NCI-H187 (cell line): Measurements from ENCODE around the gene SORCS2.

Experiments
- DNase-seq, 2 experiments: peaks; one replicate each; lab custom pipeline; 2025; lab: John Stamatoyannopoulos, UW

The SORCS2 gene

DNA sequence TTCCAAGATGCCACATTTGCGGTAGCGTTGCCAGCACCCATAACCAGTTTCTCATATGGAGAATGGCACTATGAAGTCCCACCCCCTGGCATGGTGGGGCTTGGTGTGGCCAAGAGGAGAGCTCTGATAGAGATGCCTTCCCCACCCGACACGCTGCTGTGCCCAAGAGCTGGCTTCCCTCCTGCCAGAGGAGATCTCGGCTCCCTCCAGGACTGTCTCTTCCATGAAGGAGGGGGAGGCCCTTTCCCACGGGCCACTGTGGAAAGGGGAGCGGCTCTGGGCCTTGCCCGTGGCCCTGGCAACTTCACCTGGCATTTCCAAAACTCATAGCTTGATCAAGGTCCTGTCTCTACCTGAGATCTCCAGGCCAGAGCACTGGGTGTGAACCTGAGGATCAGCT is 459.7 kb downstream of the SORCS2 start:
- DNase-seq: no peak

DNA sequence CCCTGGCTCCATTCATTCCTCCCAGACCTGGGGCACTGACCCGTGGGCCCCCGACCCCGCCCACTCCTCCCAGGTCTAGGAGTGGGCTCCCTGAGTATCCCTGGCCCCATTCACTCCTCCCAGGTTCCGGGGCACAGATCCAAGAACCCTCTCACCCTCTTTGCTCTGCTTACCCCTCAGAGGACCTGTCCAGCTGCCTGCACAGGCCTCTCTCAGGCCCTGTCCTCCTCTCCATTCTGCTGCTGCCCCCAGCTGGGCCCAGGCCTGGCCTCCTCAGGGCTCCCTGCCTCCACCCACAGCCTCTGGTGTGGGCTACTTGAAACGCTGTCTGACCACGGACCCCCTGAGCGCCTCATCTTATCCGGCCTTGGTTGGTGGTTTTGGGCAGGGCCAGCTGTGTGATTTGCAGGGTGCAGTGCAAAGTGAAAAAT is 460.1 kb downstream of the SORCS2 start:
- DNase-seq: no peak

DNA sequence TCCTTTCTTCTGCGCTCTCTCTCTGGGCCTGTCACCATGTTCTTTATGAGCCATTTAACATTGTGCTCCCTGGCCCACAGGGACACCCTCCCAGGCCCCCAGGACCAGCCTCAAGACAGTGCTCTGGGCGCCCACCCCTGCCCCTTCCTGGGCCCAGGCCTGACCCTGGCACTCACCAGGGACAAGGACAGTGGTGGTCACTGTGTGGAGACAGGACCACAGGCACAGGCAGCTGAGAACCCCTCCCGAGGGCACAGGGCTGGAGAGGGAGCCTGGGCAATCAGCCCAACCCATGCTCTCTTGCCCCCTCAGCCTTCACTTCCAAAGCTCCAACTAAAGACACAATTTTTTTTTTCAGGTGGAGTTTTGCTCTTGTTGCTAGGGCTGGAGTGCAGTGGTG is 460.6 kb downstream of the SORCS2 start:
- no peak for DNase-seq

DNA sequence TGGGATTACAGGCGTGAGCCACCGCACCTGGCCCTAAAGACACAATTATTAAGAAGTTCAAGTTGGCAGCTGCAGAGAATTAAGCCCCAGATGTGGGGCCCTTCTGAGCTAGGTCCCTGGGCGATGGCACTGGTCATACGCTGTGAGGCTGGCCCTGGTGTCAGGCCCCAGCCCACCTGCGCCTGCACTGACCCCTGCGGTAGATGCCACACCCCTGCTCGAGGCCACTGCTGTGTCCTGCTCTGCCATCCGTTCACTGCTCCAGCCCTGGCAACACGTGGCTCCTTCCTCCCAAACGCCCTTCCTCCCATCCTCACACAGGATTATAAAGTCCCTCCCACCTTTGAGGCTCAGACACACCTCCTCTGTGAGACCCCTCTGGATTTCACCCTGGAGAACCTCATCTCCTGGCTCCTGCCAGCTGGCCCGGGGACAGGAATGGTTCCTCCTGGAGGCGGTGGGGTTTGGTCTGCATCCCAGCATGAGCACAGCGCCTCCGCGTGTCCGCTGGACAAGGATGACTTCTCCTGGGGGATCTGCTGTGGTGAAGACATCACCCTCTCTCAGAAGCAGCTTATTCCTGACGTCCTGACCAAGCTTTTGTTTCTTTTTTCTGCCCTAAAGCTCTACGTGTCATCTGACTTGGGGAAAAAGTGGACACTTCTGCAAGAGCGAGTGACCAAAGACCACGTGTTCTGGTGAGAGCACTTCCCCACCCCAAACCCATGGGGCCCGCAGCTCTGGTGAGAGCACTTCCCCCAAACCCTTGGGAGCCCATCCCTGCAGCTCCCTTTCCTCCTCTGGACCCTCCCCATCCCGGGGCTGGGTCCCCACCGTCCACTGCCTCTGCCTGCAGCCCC is 461.4 kb downstream of the SORCS2 start:
- DNase-seq: no peak

DNA sequence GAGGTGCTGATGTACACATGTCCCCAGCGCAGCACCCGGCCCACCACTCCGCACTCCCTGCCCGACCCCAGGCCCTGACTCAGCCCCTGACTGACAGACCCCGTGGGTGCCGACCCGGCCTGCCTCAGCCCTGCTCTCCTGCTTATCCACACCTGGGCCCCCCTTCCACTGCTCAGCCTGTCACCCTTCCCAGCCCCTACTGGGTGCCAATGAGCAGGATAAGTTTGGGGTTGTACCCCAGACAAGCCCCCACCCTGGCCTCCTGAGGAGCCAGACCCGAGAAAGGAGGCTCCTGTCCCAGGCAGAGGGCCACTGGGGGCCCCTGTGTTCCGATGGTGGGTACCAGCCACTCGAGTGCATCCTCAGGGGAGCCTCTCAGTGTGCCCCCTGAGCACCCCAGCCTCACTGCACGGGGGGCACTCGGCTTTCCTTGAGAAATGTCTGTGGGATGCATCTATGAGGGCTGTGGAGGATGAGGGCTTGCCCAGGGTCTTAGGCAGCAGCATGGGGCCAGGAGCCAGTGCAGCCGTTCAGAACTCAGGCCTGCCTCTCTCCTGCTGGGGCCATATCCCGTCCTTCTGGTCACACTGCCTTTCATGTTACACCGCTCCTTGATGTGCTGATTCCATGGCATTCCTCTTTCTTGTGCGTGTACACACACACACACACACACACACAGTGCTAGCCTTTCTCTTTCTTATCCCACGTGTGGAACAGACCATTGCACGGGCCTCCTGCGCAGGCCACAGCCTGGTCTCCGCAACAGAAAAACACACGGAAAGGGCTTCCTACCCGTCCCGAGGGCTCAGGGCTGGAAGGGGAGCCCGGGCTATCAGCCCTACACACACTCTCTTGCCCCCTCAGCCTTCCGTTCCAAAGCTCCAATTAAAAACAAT is 462.5 kb downstream of the SORCS2 start:
- DNase-seq: no peak

DNA sequence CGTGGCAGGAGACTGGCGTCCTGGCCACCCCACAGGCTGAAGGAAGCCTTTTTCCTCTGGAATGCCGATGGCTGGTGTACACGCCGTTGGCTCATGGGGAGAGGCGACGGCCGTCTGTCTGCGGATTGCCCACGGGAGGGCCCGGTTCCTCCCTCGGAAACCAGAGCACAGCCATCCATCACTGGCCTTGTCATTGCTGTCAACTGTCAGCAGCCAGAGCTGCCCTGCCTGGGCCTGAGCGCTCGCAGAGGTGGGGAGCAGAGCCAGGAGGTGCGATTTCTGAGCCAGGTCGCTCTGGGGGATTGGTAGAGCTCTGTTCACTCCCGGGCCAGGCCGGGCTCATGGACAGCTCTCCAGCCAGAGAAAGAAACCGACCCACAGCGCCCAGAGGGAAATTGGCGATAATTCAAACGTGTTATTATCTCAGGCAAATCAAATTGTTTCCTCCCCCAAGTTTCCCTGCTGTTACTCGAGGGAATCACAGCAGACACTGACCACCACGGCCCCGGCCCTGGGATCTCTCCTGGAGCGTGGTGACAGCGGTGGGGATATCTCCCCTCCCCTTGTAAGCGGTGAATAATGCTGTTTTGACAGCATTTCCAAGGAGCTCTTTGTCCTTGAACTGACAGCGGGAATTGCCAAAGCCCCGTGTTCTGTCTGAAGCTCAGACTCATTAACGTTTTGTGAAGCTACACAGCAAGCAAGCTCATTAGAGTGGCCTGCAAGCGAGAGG is 463.3 kb downstream of the SORCS2 start:
- DNase-seq: no peak

DNA sequence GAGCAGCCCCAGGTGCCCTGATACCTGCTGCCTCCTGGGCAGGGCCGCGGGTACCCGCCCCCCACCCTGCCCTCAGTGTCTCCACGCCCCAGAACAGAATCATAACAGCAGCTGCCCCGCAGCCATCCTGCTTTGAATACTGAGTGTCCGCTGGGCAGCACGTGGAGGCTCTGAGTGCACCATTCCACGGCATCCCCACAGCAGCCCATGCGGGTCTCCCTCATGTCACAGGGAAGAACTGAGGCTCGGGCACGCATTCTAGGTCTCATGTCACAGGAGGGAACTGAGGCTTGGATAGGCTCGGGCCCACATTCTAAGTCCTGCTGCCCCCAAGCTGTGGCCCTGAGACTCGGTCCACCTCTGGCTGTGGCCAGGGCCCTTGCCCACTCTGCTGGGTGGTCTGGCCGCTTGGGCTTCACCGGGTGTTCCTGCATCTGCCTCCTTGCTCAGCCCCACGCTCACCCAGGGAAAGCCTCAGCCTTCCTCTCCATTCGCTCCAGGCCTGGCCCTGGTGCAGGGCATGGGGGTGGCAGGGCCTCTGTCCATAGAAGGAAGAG is 464.0 kb downstream of the SORCS2 start:
- DNase-seq: no peak

DNA sequence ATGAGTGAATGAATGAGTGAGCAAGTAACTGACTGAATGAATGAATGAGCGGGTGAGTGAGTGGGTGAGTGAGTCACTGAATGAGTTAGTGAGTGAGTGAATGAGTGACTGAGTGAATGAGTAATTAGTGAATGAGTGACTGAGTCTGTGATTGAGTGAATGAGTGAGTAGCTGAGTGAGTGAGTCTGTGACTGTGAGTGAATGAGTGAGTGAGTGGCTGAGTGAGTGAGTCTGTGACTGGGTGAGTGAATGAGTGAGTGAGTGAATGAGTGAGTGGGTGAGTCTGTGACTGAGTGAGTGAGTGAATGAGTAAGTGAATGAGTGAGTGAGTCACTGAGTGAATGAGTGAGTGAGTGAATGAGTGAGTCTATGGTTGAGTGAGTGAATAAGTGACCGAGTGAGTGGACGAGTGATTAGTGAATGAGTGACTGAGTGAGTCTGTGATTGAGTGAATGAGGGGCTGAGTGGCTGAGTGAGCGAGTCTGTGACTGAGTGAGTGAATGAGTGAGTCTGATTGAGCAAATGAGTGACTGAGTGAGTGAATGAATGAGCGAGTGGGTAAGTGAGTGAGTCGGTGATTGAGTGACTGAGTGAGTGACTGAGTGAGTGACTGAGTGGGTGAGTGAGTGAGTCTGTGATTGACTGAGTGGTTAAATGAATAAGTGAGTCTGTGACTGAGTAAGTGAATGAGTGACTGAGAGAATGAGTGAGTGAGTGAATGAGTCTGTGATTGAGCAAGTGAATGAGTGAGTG is 465.4 kb downstream of the SORCS2 start:
- no peak for DNase-seq

DNA sequence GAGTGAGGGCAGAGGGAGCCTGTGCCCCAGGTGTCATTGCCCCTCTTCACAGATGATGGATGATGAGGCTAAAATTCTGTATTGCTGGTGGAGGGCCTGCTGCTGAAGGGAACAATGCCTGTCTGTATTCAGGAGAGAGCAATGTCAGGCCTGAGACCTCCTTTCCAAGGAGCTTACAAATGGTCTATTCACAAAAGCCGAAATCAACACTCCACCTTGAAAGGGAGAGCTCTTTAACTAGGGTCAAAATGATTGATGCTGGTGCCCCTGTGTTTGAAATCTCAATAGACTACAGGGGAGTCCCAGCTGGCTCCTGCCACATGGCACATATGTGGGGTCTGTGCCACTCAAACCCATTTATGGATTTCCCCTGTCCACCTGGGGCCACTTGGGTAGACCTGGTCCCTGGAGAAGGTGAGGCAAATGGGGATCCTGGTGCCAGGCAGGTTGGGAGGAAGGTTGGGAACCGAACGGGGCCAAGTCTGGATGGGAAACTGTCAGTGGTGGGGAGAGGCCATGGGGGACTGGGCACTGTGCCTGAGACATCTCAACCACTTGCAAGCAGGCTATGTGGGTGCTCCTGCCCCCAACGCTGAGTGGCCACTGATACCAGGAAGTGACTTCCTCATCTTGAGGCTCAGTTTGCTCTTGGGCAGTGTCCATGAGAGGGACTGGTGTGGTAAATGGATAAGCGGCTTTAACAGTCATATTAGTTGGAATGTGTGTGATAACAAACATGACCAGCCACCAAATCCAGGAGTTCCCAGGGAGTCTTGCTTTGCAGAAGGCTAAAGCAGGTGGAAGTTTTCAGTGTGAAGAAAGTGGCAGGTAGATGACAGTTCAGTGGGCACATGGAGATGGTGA is 466.2 kb downstream of the SORCS2 start:
- DNase-seq: no peak

DNA sequence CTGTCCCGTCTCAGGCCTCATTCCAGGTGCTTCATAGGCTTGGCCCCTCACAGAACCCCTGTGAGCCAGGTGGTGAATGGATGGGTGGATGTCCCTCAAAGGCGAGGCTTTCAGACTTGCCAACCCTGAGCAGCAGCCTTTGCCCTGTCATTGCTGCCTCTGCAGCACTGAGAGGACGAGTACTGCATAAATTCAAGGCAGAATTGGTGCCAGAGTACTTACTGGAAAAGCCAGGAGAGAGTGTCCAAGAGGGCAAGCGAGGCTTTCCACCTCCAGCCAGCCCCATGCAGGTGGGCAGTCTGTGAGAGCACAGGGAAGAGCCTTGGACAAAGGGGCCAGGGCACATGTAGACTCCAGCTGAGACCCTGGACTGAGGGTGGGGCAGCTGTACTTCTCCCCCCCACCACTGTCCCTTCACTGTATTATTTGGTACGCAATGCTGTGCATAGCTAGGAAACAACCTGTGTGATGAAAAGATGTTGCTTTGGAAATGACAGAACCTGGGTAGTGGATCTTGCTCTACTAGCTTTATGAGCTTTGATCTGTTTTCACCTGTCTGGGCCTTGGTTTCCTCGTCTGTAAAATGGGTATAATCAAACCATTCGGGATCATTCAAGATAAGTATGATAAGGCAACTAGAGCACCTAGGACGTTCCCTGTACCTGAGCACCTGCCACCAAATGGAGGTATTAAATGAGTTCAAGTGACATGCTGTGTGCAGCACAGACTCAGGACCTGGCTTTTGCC is 467.3 kb downstream of the SORCS2 start:
- no peak for DNase-seq

DNA sequence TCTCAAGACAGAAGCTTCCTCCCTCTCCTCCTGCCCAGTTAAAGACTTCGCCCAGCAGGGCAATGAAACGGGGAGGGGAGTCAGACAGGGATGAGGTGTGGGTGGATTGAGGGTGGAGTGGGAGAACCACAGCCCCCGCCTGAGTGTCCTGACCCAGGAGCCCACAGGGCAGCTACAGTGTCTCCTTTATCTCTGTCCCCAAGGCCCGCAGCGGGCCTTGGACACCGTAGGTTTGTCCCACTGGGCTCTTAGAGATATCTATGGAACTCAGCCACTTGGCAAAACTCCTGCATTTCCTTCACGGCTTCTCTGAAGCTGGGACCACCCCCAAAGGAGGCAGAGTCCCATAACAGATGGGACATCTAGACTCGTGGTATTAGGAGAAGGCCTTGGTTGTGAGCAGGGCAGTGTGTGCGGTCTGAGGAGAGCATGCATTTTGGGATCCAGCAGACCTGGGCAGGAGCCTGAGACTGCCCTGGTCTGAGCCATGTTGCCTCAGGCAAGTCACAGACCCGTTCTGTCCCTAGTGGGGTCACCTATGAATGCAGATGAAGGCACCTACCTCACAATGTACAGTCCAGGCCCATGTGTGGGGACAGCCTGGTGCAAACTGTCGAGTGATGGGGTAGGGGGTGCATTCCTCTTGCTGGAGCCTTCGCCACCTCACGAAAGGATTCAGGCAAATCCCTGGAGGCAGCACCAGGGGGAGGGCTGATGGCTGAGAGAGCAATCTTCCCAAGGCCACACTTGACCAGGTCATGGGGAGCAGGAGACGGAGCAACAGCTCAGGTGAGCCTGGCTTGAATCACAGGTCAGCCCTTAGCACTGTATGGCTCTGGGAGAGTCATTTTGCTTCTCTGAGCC is 468.1 kb downstream of the SORCS2 start:
- no peak for DNase-seq

DNA sequence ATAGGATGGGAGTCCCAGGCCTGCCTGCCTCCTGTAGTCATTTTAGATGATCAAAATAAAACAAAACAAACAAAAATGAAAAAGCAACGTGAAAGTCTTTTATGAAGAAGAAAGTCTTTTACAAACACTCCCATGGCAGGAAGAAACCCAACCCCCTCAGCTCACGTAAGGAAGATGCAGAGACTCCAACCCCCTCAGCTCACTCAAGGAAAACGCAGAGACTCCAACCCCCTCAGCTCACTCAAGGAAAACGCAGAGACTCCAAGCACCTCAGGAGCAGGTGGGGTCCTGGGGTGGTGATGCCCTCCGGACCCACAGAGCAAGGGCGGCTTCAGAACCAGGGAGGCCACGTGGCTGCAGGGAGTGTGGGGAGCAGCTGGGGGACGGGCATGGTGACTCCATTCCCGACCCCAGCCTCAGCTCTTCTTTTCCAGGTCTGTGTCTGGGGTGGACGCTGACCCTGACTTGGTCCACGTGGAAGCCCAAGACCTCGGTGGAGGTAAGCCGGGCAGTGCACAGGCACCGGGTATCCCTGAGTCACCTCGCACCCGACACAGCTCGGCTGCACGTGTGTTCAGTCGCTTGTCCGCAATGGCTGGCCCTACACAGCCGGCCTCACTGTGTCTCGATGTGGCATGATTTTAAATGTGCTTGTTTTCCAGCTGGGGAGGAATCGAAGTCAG is 468.9 kb downstream of the SORCS2 start:
- no peak for DNase-seq

DNA sequence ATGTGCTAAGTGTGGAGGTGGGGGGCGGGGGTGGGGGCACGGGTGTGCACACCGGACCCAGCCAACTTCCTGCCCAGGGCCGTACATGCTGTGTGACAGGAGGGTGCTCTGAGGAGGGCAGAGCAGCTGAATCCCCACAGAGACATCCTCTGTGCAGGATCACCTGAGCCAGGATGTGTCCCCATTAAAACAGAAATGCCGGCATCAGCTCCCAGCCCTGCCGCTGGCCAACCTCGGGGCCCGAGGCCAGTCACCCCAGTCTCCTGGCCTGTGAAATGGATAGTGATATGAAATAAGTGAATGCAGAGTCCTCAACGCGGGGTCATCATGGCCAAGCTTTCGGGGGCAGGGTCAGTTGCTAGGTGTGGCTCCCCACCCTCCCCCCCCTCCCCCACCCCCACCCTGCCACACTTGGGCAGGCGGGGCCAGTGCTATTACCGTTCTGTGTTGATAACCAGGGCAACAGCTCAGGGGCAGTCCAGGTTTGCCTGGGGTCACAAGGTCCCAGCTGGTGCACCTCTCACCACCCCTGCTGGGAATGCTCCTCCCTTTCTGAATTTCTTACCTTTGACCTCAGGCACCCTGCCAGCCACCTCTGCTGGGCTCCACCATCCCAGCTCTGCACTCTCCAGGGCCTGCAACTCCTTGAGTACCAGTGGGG is 469.6 kb downstream of the SORCS2 start:
- no peak for DNase-seq

DNA sequence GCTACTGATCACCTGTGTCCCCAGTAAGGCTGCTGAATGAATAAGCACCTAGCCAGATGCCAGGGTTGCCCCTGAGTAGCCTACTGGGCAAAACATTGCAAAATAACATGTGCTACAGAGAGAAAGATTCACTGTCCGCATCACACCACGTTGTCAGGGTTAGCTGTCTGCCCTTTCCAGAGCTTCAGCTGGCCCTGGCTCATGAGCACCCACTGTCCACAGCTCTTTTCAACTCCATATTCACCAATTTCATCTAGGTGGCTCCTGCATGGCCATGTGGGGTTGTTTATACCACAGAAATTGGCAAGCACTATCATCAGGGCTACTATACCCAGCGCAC is 470.1 kb downstream of the SORCS2 start:
- no peak for DNase-seq

DNA sequence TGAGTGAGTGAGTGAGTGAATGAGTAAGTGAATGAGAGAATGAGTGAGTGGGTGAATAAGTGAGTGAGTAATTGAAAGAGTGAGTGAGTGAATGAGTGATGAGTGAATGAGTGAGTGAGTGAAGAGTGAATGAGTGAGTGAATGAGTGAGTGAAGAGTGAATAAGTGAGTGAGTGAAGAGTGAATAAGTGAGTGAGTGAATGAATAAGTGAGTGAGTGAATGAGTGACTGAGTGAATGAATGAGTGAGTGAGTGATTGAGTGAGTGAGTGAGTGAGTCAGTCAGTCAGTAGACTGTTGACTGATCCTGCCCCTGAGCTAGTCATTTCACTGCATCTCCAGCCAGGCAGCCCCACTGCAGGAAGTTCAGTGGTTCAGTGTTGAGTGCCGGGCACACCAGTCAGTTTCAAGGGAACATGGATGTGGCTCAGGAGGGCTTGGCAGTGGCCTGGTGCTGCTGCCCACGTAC is 470.8 kb downstream of the SORCS2 start:
- DNase-seq: no peak

DNA sequence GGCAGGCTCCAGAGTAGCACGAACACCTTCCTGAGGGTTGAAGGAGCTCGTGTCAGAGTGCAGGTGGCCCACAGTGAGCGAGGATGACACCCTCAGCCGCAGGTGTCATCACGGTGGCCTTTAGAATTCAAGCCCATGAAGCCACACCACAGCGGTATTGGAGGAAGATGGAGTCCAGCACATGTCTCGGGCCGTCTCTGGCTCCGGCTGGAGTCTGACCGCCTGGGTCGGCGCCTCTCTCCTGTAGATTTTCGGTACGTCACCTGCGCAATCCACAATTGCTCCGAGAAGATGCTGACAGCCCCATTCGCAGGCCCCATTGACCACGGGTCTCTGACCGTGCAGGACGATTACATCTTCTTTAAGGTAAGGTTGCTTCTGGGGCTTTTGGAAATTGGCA is 471.8 kb downstream of the SORCS2 start:
- no peak for DNase-seq

DNA sequence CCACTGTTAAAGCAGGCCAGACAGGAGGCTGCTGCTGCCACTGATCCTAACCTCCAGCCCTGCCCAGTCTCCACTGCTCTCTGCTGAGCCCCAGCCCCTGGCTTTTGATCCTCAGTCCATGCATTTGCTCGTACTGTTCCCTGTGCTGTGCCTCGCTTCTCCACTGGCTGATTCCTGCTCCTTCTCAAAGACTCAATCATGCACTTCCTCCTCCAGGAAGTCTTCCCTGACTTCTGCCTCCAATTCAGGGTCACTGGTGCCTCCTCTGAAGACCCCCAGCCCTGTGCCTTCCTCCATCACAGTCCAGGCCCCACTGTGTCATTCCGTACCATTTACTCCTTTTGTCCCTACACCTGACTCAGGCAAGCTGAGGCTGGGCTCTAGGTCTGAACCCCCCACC is 473.0 kb downstream of the SORCS2 start:
- DNase-seq: no peak

DNA sequence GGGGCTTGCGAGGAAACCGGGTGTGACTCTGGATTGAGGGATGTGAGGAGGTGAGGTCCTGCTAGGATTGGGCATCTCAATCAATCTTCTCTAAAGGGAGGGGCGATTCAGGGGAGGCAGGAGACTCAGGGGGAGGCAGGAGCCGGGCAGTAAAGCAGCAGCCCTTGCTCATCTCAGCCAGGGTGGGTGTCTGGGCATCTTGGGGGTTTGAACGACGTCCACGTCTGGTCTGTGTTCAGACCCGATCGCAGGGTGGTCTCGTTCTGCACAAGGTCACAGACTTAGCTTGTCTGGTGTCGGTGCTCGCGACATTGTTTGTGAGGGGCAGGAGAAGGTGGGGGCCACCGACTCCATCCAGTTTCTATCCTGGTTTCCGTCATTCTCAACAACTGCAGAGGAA is 473.7 kb downstream of the SORCS2 start:
- no peak for DNase-seq
